Heart left ventricle (tissue), 13 donors: Measurements from ENCODE around the gene NUTM2D.
"Not testable (repeated sequence)": the region's sequence is repeated elsewhere in the genome, so short reads cannot be mapped to it uniquely, and the experiment has no call there.

ENCODE experiments used
- CTCF ChIP-seq, 12 donors: fragments of 200-600 bp; sonication (generic) in 4 of 12; IDR thresholded peaks; one replicate each; pipeline versions ENCODE4 v1.5.0 to v1.8.0; 2018 to 2022; ENCODE audit warnings: antibody characterized with exemption in 12 of 12, mild to moderate bottlenecking in 5 of 12
- POLR2A ChIP-seq, 2 donors: fragments of 450-650 bp; IDR thresholded peaks; one replicate each; pipeline ENCODE4 v1.6.1; 2017; ENCODE audit warnings: antibody characterized with exemption in 2 of 2, mild to moderate bottlenecking in 2 of 2, moderate library complexity in 2 of 2
- donor health status: ischemic (EF 13 %, LVEDD 7.1; RV severe dilation, severe dysfunction).
- donor health status: DM: no; HTN: yes; CAD: no.
- donor health status: DM: no; HTN: no; CAD: no.
- donor health status: ischemic (EF 25% LVEDD 6.9; RV normal size, moderate dysfunction).
- donor health status: ischemic (EF 25% LVEDD 5.7; RV mildly dilated, moderate dysfunction).
- donor health status: ischemic (EF 35%, LVEDD 5.7; RV mildly dilated, moderate dysfunction).
- donor health status: nonischemic (EF 11% LVEDD 7.7; RV severe dilation, severe dysfunction).
- donor health status: DM: yes; HTN: yes; CAD: no.
- donor health status: PGD.
- donor health status: ischemic (EF 29% LVEDD 5.4; RV normal size, mild dysfunction).
- donor health status: nonischemic (EF 23%, LVEDD 6.1; RV moderate dilation, normal function).

GRCh38 chr10:87374091-87374490, 16.5 kb downstream of the NUTM2D start:
- TF ChIP-seq CTCF, POLR2A (IDR thresholded peaks at IDR 0.05): not testable (repeated sequence)
